NB4 (cell line): ENCODE results near the gene ZNF23.
A peak's percentile ranks its signal among the peaks of the same experiment; 100 is the strongest.

ENCODE experiments used
- DNase-seq: peaks from one replicate; pipeline ENCODE4 v3.0.0; 2010; ENCODE audit warnings: low read depth
- H3K4me3 ChIP-seq: one replicate; pipeline ENCODE4 v1.5.1; 2011; ENCODE audit warnings: mild to moderate bottlenecking, low read depth, low read length, moderate library complexity
- MYC ChIP-seq: IDR thresholded peaks from 2 replicates; pipeline ENCODE4 v1.6.1; 2011; ENCODE audit warnings: low read depth, low read length
- POLR2A ChIP-seq: IDR thresholded peaks from 2 replicates; pipeline ENCODE4 v1.6.1; 2011; ENCODE audit warnings: mild to moderate bottlenecking; ENCODE audit not compliant: insufficient read length; ENCODE audit errors: extremely low read depth
- TF ChIP-seq, protein P1 (sequence below): IDR thresholded peaks from 2 replicates; pipeline ENCODE4 v1.6.1; 2011; ENCODE audit warnings: low read depth, low read length
- TF ChIP-seq, protein P2 (sequence below): IDR thresholded peaks from one replicate; pipeline ENCODE4 v1.5.1; 2012; ENCODE audit warnings: low read depth, low read length

The ZNF23 gene

GRCh38 chr16:71429581-71429980 lies 32.5 kb downstream of the ZNF23 start:
- H3K4me3 ChIP-seq = no peak overlapping the region
- no peak for DNase-seq
- TF ChIP-seq MYC = no peak
- TF ChIP-seq, protein P1, sequence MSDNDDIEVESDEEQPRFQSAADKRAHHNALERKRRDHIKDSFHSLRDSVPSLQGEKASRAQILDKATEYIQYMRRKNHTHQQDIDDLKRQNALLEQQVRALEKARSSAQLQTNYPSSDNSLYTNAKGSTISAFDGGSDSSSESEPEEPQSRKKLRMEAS = no peak
- TF ChIP-seq, protein P2, sequence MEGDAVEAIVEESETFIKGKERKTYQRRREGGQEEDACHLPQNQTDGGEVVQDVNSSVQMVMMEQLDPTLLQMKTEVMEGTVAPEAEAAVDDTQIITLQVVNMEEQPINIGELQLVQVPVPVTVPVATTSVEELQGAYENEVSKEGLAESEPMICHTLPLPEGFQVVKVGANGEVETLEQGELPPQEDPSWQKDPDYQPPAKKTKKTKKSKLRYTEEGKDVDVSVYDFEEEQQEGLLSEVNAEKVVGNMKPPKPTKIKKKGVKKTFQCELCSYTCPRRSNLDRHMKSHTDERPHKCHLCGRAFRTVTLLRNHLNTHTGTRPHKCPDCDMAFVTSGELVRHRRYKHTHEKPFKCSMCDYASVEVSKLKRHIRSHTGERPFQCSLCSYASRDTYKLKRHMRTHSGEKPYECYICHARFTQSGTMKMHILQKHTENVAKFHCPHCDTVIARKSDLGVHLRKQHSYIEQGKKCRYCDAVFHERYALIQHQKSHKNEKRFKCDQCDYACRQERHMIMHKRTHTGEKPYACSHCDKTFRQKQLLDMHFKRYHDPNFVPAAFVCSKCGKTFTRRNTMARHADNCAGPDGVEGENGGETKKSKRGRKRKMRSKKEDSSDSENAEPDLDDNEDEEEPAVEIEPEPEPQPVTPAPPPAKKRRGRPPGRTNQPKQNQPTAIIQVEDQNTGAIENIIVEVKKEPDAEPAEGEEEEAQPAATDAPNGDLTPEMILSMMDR = no peak

DNA sequence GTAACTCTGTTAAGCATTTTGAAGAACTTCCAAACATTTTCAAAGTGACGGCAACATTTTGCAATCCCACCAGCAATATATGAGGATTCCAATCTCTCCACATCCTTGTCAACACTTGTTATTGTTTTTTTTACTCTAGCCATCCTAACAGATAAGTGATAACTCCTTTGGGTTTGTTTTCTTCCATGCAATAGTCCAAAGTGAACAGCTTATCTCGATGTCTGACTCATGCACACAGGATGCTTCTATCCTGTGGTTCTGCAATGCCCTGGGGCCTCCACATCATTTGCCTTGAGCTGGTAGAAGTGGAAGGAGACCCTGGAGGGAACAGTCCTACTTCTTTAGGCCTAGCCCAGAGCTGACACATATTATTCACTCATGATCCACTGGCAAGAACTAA lies 33.2 kb downstream of the ZNF23 start:
- H3K4me3 ChIP-seq = no peak overlapping the region
- TF ChIP-seq POLR2A = no peak
- no peak for TF ChIP-seq MYC
- TF ChIP-seq, protein P2 = no peak
- TF ChIP-seq, protein P1 = no peak
- DNase-seq = no peak

DNA sequence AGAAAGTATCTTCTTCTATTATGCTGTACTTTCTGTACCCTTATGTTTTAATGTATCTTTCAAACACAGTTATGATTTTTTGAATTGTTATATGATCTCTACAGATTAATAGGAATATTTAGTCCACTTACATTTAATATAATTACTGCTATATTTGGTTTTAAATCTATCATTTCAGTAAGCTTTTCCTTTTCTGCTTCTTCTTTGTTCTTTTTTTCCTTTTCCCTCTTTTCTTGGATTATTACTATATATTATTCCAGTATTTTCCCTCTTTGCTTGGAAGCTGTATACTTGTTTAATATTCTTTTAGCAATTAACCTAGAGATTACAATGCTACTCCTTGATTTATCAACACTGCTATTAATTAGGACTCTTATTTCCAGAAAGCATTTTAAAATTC lies 33.7 kb downstream of the ZNF23 start:
- no peak overlapping the region for H3K4me3 ChIP-seq
- DNase-seq = no peak
- TF ChIP-seq POLR2A = no peak
- TF ChIP-seq MYC = no peak
- TF ChIP-seq, protein P2 = no peak

GRCh38 chr16:71426880-71427615 lies 35.0 kb downstream of the ZNF23 start:
- H3K4me3 ChIP-seq = no peak overlapping the region
- no peak for DNase-seq
- TF ChIP-seq POLR2A (no peak), MYC (no peak)
- TF ChIP-seq, protein P2 = no peak
- TF ChIP-seq, protein P1 = no peak

GRCh38 chr16:71426069-71426879 lies 35.8 kb downstream of the ZNF23 start:
- no peak overlapping the region for H3K4me3 ChIP-seq
- TF ChIP-seq POLR2A = no peak
- TF ChIP-seq, protein P2 = no peak
- TF ChIP-seq, protein P1 = no peak
- TF ChIP-seq MYC = no peak
- DNase-seq = peak; percentile 25
